ENCODE data around the gene ELP4. TPM values are rescaled to one million over a fixed set of nuclear protein-coding genes. Genes with fewer than 3 reads are reported as not detected.

ELP4 gene
- total RNA-seq, 1 experiment from 2014 or later: 21.4 TPM

DNA sequence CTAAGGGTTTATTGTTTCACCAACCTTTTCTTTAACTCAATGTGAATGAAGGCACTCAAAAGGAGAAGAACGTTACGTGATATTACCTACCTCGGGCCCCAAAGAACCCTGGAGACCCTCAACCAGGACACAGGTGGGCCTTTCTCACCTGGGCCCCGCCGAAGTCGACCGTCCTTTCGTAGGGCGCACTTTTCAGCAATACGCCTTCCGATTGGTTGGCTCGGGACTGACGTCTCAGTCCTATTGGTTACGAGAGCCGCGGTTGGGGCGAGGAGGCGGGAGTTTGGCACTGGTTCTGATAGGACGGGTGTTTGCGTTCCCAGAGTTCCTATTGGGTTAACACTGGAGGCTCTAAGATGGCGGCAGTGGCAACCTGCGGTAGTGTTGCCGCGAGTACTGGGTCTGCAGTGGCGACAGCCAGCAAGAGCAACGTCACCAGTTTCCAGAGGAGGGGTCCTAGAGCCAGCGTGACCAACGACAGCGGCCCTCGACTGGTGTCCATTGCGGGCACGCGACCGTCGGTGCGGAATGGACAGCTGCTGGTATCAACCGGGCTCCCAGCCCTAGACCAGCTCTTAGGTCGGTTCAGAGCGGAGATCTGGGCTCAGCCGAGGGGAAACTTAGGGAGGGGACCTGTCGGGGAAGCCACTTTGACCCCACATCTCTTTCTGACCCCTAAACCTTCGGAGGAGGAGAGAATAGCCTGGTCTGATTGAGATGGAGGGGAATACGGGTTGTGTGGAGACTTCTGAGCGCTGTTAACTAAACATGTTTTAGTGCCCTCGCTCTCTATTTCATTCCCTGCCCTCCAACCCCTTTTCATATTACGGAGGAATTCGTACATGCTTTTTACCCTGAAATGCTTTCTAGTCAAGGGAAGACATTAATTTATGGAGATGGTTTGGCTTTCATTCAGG lies at the start of gene ELP4, which contains the start of gene IMMP1L (continued):
- TF ChIP-seq, protein P1, sequence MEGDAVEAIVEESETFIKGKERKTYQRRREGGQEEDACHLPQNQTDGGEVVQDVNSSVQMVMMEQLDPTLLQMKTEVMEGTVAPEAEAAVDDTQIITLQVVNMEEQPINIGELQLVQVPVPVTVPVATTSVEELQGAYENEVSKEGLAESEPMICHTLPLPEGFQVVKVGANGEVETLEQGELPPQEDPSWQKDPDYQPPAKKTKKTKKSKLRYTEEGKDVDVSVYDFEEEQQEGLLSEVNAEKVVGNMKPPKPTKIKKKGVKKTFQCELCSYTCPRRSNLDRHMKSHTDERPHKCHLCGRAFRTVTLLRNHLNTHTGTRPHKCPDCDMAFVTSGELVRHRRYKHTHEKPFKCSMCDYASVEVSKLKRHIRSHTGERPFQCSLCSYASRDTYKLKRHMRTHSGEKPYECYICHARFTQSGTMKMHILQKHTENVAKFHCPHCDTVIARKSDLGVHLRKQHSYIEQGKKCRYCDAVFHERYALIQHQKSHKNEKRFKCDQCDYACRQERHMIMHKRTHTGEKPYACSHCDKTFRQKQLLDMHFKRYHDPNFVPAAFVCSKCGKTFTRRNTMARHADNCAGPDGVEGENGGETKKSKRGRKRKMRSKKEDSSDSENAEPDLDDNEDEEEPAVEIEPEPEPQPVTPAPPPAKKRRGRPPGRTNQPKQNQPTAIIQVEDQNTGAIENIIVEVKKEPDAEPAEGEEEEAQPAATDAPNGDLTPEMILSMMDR (IDR thresholded peaks at IDR 0.05 in 2 of 3, conservative IDR thresholded peaks at IDR 0.05 in 1 of 3; ENCODE audit: borderline replicate concordance in 1 of 3, insufficient read depth in 1 of 3, low read depth in 2 of 3, low read length in 2 of 3): no peak
- TF ChIP-seq ELF1 (IDR thresholded peaks at IDR 0.05; ENCODE audit: borderline replicate concordance, low read depth): no peak
- TF ChIP-seq, protein P2, sequence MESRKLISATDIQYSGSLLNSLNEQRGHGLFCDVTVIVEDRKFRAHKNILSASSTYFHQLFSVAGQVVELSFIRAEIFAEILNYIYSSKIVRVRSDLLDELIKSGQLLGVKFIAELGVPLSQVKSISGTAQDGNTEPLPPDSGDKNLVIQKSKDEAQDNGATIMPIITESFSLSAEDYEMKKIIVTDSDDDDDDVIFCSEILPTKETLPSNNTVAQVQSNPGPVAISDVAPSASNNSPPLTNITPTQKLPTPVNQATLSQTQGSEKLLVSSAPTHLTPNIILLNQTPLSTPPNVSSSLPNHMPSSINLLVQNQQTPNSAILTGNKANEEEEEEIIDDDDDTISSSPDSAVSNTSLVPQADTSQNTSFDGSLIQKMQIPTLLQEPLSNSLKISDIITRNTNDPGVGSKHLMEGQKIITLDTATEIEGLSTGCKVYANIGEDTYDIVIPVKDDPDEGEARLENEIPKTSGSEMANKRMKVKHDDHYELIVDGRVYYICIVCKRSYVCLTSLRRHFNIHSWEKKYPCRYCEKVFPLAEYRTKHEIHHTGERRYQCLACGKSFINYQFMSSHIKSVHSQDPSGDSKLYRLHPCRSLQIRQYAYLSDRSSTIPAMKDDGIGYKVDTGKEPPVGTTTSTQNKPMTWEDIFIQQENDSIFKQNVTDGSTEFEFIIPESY (IDR thresholded peaks at IDR 0.05; ENCODE audit: extremely low read depth, insufficient replicate concordance, low read length): no peak
- TF ChIP-seq CBX3 (IDR thresholded peaks at IDR 0.05; ENCODE audit: low read depth): 0 out of 2 replicates have a peak, but pooled peaks have one; percentile 48

DNA sequence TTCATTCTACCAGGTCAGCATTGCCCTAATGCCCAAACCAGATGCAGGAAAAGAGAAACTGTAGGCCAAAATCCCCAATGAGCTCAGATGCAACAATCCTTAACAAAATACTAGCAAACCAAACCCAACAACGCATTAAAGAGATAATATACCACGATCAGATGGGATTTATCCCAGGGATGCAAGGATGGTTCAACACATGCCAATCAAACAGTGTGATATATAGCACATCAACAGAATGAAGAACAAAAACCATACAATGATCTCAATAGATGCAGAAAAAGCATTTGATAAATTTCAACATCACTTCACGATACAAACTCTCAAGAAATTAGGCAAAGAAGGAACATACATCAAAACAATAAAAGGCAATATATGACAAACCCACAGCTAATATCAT lies 45.1 kb upstream of the ELP4 start:
- H4K20me1 ChIP-seq (ENCODE audit: insufficient read depth): no peaks in the 10 kb centered on the region
- ChIA-PET POLR2A (no interaction called here), RAD21 (ENCODE audit: low non-redundant PET in 1 of 2, low total read pairs in 2 of 2, uncharacterized antibody in 2 of 2, unreplicated experiment in 2 of 2) (no interaction called here), CTCF (no interaction called here)
- no peaks in the 10 kb centered on the region for H3K36me3 ChIP-seq (ENCODE audit: control insufficient read depth in 1 of 2, insufficient read depth in 2 of 2, low read length in 2 of 2)
- intact Hi-C loops (cut with micrococcal nuclease): no loop called here
- H3K4me3 ChIP-seq (replicated peaks in 1 of 2; ENCODE audit: low read depth in 1 of 2, low read length in 2 of 2): no peak overlapping the region
- no peaks in the 10 kb centered on the region for H3K9me2 ChIP-seq (ENCODE audit: insufficient read depth)
- H3K27ac ChIP-seq (ENCODE audit: low read depth, low read length): no peak overlapping the region
- H3K4me2 ChIP-seq (ENCODE audit: low read length): no peak overlapping the region
- no peak for ATAC-seq
- no peak overlapping the region for H2AFZ ChIP-seq (ENCODE audit: low read depth, low read length, poor library complexity, severe bottlenecking)
- DNase-seq (ENCODE audit: low read depth, low spot score): no peak
- H3K79me2 ChIP-seq (ENCODE audit: insufficient read depth, low read length): peaks cover 54% of the 10 kb centered on the region
- H3K9me3 ChIP-seq (ENCODE audit: control insufficient read depth in 1 of 2, insufficient read depth in 1 of 2, low read depth in 1 of 2, low read length in 2 of 2): 0 out of 4 replicates have a peak, but pooled peaks cover 0 to 3% of the 10 kb centered on the region in 2 experiments
- H3K4me1 ChIP-seq (ENCODE audit: control insufficient read depth in 1 of 2, insufficient read depth in 2 of 2, low read length in 2 of 2): no peaks in the 10 kb centered on the region
- BruUV-seq (replicated peaks): no TSS peak
- H3K9ac ChIP-seq (ENCODE audit: low read length): no peak overlapping the region
- no peaks in the 10 kb centered on the region for H3K27me3 ChIP-seq (ENCODE audit: insufficient read depth, low read length)
- TF ChIP-seq, protein P2 (IDR thresholded peaks at IDR 0.05; ENCODE audit: extremely low read depth, insufficient replicate concordance, low read length): no peak
- no peak for TF ChIP-seq POLR2AphosphoS5 (IDR thresholded peaks at IDR 0.05; ENCODE audit: low read depth, low read length)
- no peak for TF ChIP-seq RAD21 (IDR thresholded peaks at IDR 0.05; ENCODE audit: low read depth)
- TF ChIP-seq CBX3 (IDR thresholded peaks at IDR 0.05; ENCODE audit: low read depth): no peak
- no peak for TF ChIP-seq SRF (IDR thresholded peaks at IDR 0.05; ENCODE audit: low read depth)
- no peak for TF ChIP-seq EGR1 (IDR thresholded peaks at IDR 0.05; ENCODE audit: low read depth)
- no peak for TF ChIP-seq SP1 (IDR thresholded peaks at IDR 0.05; ENCODE audit: low read depth)
- TF ChIP-seq EZH2 (IDR thresholded peaks at IDR 0.05): no peak
- TF ChIP-seq, protein P3, sequence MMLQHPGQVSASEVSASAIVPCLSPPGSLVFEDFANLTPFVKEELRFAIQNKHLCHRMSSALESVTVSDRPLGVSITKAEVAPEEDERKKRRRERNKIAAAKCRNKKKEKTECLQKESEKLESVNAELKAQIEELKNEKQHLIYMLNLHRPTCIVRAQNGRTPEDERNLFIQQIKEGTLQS (IDR thresholded peaks at IDR 0.05): no peak
- no peak for TF ChIP-seq POLR2A (IDR thresholded peaks at IDR 0.05; ENCODE audit: borderline replicate concordance, extremely low read depth, insufficient read depth, insufficient read length)
- TF ChIP-seq SIN3A (IDR thresholded peaks at IDR 0.05; ENCODE audit: low read depth): no peak
- TF ChIP-seq FOSL1 (IDR thresholded peaks at IDR 0.05; ENCODE audit: low read depth): no peak
- TF ChIP-seq EZH2phosphoT487 (IDR thresholded peaks at IDR 0.05; ENCODE audit: borderline replicate concordance): no peak

Measured in HCT116 (cell line).